AG04449 (cell line): ENCODE data around the gene SIT1.
"Not testable (repeated sequence)": the region's sequence is repeated elsewhere in the genome, so short reads cannot be mapped to it uniquely, and the experiment has no call there.

Source experiments
- CTCF ChIA-PET: fragments of 350-600 bp; formaldehyde crosslinking; extraction: SDS; loops from one replicate; lab custom pipeline; 2021; ENCODE audit warnings: antibody characterized with exemption; lab: Yijun Ruan, JAX
- POLR2A ChIA-PET: fragments of 400-600, 350-600 bp; formaldehyde crosslinking; extraction: SDS; loops from one replicate; lab custom pipeline; 2020; ENCODE audit warnings: antibody characterized with exemption, inconsistent platforms; lab: Yijun Ruan, JAX
- DNase-seq: peaks from one replicate; pipeline ENCODE4 v3.0.0-alpha.2; 2010; ENCODE audit warnings: low read depth, low spot score
- H3K4me3 ChIP-seq: 2 replicates; pipeline ENCODE4 v1.5.1; 2011; ENCODE audit warnings: low read depth, mild to moderate bottlenecking, control low read depth, low read length
- TF ChIP-seq, protein P1 (sequence below): IDR thresholded peaks from one replicate; pipeline ENCODE4 v1.5.1; 2011; ENCODE audit warnings: mild to moderate bottlenecking, moderate library complexity, low read length, control low read depth, inconsistent platforms; ENCODE audit not compliant: insufficient read depth; ENCODE audit errors: missing control alignments

SIT1 gene

DNA sequence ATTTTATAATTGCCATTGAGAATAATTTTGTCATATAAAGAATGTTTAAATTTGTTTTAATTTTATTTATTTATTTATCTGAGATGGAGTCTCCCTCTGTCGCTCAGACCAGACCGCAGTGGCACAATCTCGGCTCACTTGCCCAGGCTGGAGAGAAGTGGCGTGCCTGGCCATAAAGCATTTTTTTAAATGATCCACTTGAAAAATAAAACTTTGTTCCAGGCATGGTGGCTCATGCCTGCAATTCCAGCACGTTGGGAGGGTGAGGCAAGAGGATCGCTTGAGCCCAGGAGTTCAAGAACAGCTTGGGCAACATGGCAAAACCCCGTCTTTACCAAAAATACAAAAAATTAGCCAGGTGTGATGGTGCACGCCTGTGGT, 2.1 kb upstream of the SIT1 start:
- H3K4me3 ChIP-seq, result no peak overlapping the region
- POLR2A ChIA-PET, result no interaction called here
- TF ChIP-seq, protein P1, sequence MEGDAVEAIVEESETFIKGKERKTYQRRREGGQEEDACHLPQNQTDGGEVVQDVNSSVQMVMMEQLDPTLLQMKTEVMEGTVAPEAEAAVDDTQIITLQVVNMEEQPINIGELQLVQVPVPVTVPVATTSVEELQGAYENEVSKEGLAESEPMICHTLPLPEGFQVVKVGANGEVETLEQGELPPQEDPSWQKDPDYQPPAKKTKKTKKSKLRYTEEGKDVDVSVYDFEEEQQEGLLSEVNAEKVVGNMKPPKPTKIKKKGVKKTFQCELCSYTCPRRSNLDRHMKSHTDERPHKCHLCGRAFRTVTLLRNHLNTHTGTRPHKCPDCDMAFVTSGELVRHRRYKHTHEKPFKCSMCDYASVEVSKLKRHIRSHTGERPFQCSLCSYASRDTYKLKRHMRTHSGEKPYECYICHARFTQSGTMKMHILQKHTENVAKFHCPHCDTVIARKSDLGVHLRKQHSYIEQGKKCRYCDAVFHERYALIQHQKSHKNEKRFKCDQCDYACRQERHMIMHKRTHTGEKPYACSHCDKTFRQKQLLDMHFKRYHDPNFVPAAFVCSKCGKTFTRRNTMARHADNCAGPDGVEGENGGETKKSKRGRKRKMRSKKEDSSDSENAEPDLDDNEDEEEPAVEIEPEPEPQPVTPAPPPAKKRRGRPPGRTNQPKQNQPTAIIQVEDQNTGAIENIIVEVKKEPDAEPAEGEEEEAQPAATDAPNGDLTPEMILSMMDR, result no peak
- DNase-seq, result no peak
- CTCF ChIA-PET, result no interaction called here

DNA sequence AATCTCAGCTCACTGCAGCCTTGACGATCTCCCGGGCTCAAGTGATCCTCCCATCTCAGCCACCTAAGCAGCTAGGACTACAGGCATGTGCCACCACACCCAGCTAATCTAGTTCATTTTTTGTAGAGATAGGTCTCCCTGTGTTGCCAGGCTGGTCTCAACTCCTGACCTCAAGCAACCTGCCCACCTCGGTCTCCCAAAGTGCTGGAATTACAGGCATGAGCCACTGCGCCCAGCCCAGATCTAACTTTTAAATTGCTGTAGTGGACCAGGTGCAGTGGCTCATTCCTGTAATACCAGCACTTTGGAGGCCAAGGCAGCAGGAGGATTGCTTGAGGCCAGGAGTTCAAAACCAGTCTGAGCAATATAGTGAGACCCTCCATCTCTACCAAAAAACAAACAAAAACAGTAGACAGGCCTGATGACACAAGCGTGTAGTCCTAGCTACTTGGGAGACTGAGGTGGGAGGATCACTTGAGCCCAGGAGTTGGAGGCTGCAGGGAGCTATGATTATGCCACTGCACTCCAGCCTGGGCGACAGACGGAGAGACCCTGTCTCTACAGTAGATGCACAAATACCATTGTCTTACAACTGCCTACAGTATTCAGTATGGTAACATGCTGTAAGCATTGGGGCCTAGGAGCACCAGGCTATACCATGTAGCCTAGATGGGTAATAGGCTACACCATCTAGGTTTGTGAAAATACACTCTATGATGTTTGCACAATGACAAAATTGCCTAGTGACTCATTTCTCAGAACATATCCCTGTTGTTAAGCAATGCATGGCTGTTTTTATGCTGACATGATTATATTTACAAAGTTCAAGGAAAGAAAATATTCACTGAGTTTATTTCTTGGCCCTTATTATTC, 1.5 kb upstream of the SIT1 start:
- ChIA-PET CTCF (interaction anchor here (1.0 kb wide), 1 partner anchor 9 kb away, joined by 3 read pairs; no protein-coding TSS in a partner anchor), POLR2A (no interaction called here)
- TF ChIP-seq, protein P1, result no peak
- no peak overlapping the region for H3K4me3 ChIP-seq
- DNase-seq, result no peak

DNA sequence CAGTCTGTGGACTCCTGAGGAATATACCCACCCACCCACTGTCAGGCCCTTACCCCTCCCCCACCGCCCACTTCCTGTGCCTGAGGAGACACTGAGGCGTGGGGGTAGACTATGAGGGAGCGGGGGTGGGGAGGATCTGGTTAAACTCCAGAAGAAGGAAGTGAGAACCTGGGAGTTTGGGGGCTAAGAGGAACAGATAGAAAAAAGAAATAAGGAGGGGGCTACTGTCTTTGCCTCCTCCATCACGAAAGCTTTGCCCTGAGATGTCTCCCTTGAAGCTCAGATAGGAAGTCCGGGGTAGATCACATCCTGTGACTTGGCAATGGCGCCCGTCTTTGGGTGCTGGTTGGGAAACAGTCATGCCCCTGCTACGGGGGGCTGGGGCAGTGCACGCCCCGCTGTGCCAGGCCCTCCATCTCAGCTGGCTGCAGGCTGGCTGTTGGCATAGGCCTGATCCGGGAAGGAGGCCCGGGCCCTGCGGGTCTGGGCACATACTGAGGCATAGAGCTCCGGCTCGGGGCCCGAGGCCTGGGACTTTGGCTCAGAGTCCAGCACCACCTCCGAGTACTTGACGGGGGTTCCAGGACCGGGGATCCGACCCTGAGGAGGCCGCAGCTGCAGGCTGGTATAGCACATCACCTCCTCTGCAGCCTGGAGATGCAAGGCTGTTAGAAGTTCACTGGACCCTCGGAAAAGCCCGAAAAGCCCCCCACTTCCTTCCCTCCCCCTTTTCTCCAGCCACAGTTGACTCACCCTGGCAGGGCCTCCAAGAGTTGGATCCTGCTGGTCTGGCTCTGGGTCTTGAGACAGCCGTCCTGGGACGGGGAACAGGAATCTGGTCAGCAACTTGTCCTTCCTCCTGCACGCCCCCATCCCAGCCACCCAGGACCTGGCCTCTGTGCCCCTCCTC, 1.0 kb downstream of the SIT1 start:
- no peak overlapping the region for H3K4me3 ChIP-seq

DNA sequence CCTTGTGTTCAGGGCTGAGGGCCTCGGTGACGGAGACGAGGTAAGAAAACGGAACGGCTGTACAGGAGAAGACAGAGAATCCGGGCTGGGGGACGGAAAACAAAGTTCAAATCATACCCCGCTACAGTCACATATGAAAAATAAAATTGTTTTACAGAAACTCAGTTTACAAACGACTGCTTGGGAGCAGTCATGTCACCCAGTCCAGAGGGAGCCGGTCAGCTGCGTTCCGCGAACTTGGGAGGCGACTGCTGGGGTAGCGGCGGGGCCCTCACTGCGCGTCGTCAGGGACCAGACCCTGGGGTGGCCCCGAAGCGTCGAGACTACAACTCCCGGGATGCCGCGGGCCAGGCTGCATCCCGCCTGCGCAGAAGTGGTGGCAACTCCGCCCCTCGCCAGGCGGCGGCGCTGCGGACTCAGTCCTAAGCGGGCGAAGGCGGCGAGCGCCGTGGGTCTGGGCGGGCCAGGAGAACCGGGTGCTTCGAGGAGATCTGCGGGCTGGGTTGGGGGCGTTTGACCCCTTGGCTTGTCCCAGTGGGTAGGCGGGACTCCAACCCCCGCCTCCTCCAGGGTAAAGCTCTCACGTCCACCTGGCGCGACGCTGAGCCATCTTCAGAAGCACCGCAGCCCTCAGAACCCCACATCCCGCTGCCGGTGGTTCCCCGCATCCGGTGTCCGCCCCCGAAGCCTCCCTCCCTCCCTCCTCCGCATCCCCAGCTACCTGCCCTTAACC, 4.0 kb downstream of the SIT1 start:
- TF ChIP-seq, protein P1, result peak; percentile 99
- no peak for DNase-seq
- CTCF ChIA-PET, result interaction anchor here (0.6 to 8.3 kb wide), 44 partner anchors 8 to 569 kb away, joined by 3 to 148 read pairs (median 4); partner anchors contain the start of genes ARHGEF39, CCDC107, GBA2 and PIGO
- POLR2A ChIA-PET, result interaction anchor here (0.9 to 1.6 kb wide), 2 partner anchors 11 to 41 kb away, joined by 4 to 7 read pairs; partner anchors contain the start of genes CCDC107 and RMRP
- H3K4me3 ChIP-seq, result peak overlapping the region; percentile 74

More for the DNA sequence above, 1.0 kb downstream of the SIT1 start:
- POLR2A ChIA-PET, result no interaction called here
- DNase-seq, result no peak
- CTCF ChIA-PET, result interaction anchor here (1.4 to 8.3 kb wide), 2 partner anchors 11 to 40 kb away, joined by 4 to 148 read pairs; partner anchors contain the start of genes ARHGEF39, CCDC107 and RMRP
- TF ChIP-seq, protein P1, result no peak

DNA sequence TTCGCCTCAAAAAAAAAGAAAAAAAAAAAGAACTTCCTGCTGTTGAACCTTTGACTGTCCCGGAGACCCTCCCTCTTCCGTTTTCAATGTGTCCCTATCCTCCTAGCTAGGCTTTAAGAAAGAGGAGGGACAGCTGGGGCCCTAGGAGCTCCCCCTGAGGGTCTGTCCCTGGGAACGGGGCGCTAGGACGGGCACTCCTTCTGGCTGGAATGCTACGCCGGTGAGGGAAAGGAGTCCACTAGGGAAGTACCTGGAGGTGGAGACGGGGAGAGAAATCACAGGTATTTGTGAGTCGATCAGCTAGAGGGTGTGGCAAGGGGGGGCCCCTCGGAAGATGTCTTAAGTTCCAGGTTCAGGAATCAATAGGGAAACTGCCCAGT, 4.6 kb downstream of the SIT1 start:
- POLR2A ChIA-PET, result interaction anchor here (1.6 kb wide), 1 partner anchor 11 kb away, joined by 7 read pairs; the partner anchor contains the start of genes CCDC107 and RMRP
- TF ChIP-seq, protein P1, result peak; percentile 46
- DNase-seq, result no peak
- CTCF ChIA-PET, result interaction anchor here (0.6 to 8.3 kb wide), 23 partner anchors 10 to 568 kb away, joined by 3 to 148 read pairs (median 5); partner anchors contain the start of genes ARHGEF39, CCDC107 and RMRP
- H3K4me3 ChIP-seq, result peak overlapping the region; percentile 74

DNA sequence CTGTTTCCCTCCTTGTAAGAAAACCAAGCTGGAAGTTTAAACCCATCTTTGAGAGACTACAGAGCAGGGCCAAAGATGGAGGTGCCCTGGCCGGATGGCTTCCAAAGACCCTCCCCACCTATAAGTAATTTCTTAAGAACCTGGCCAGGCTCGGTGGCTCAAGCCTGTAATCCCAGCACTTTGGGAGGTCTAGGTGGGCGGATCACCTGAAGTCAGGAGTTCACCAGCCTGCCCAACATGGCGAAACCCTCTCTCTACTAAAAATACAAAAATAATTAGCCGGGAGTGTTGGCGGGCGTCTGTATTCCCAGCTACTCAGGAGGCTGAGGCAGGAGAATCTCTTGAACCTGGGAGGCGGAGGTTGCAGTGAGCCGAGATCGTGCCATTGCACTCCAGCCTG, 5.0 kb downstream of the SIT1 start:
- POLR2A ChIA-PET, result interaction anchor here (1.3 to 1.6 kb wide), 2 partner anchors 12 to 82 kb away, joined by 6 to 7 read pairs; partner anchors contain the start of genes CCDC107 and RMRP
- peak overlapping the region; percentile 74 for H3K4me3 ChIP-seq
- CTCF ChIA-PET, result interaction anchor here (0.6 to 8.3 kb wide), 17 partner anchors 9 to 256 kb away, joined by 3 to 148 read pairs (median 6); partner anchors contain the start of genes ARHGEF39, CCDC107 and RMRP
- not testable (repeated sequence) for DNase-seq
